Heart left ventricle (tissue), 13 donors: ENCODE measurements around the gene INSRR.

Experiments used
- POLR2A ChIP-seq, 2 donors: fragments of 450-650 bp; IDR thresholded peaks; one replicate each; pipeline ENCODE4 v1.6.1; 2017; ENCODE audit warnings: antibody characterized with exemption in 2 of 2, mild to moderate bottlenecking in 2 of 2, moderate library complexity in 2 of 2
- TF ChIP-seq, protein P1 (sequence below), 12 donors: fragments of 200-600 bp; sonication (generic) in 4 of 12; IDR thresholded peaks; one replicate each; pipeline versions ENCODE4 v1.5.0 to v1.8.0; 2018 to 2022; ENCODE audit warnings: antibody characterized with exemption in 12 of 12, mild to moderate bottlenecking in 5 of 12
- donor health status: ischemic (EF 13 %, LVEDD 7.1; RV severe dilation, severe dysfunction).
- donor health status: DM: no; HTN: yes; CAD: no.
- donor health status: DM: no; HTN: no; CAD: no.
- donor health status: ischemic (EF 25% LVEDD 6.9; RV normal size, moderate dysfunction).
- donor health status: ischemic (EF 25% LVEDD 5.7; RV mildly dilated, moderate dysfunction).
- donor health status: ischemic (EF 35%, LVEDD 5.7; RV mildly dilated, moderate dysfunction).
- donor health status: nonischemic (EF 11% LVEDD 7.7; RV severe dilation, severe dysfunction).
- donor health status: DM: yes; HTN: yes; CAD: no.
- donor health status: PGD.
- donor health status: ischemic (EF 29% LVEDD 5.4; RV normal size, mild dysfunction).
- donor health status: nonischemic (EF 23%, LVEDD 6.1; RV moderate dilation, normal function).

DNA sequence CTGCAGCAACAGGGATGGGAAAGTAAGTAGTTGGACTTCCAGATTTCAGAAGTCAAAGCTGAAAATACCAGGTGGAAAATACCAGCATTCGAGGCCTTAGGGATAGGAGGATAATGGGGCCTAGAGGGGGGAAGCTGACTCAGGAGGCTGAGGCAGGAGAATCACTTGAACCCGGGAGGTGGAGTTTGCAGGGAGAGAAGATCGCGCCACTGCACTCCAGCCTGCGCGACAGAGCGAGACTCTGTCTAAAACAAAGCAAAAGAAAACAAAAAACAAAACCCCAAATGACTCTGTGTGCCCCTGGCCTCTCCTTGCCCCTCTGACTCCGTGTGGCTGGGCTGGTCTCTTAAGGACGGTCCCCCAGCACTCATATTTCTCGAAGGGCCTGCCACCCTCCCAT is 45.6 kb downstream of the INSRR start:
- TF ChIP-seq, protein P1, sequence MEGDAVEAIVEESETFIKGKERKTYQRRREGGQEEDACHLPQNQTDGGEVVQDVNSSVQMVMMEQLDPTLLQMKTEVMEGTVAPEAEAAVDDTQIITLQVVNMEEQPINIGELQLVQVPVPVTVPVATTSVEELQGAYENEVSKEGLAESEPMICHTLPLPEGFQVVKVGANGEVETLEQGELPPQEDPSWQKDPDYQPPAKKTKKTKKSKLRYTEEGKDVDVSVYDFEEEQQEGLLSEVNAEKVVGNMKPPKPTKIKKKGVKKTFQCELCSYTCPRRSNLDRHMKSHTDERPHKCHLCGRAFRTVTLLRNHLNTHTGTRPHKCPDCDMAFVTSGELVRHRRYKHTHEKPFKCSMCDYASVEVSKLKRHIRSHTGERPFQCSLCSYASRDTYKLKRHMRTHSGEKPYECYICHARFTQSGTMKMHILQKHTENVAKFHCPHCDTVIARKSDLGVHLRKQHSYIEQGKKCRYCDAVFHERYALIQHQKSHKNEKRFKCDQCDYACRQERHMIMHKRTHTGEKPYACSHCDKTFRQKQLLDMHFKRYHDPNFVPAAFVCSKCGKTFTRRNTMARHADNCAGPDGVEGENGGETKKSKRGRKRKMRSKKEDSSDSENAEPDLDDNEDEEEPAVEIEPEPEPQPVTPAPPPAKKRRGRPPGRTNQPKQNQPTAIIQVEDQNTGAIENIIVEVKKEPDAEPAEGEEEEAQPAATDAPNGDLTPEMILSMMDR (IDR thresholded peaks at IDR 0.05), result no peak
- TF ChIP-seq POLR2A (IDR thresholded peaks at IDR 0.05), result no peak
